Measurements from ENCODE around the gene RIMS4. TPM values are rescaled to one million over a fixed set of nuclear protein-coding genes. Genes with fewer than 3 reads are reported as not detected.

Gene RIMS4
- total and polyA plus RNA-seq, 9 of the 15 experiments (the other 6 are each of a cell fraction or from before 2014, with no cell fraction given), result 0.04 TPM; not detected in 8

DNA sequence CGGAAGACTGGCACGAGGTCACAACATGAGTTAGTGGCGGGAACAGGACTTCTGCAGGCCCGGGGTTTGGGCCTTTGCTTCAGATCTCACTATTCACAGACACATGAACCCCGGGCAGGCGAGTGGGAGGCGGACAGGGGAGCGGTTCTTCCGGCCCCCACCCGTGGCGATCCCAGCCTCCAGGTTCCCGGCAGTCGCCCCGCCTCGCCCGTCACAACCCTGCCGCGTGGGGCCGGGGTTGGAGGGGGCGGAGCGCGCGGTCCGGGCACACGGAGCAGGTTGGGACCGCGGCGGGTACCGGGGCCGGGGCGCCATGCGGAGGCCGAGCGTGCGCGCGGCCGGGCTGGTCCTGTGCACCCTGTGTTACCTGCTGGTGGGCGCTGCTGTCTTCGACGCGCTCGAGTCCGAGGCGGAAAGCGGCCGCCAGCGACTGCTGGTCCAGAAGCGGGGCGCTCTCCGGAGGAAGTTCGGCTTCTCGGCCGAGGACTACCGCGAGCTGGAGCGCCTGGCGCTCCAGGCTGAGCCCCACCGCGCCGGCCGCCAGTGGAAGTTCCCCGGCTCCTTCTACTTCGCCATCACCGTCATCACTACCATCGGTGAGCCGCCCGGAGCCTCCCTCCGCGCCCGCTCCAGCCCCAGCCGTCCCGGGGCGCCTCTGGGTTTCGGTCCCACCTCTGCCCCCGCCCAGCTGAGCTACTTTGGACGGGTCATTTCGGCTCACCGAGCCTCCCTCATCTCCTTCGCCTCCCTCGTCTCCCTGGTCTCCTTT is 64.6 kb downstream of the RIMS4 start, which contains the start of gene KCNK15 (continued):
- no peak for TF ChIP-seq CLOCK (CRISPR knock-in tag; IDR thresholded peaks at IDR 0.05; ENCODE audit: borderline replicate concordance)
- no peak for TF ChIP-seq SUPT5H (IDR thresholded peaks at IDR 0.05)
- TF ChIP-seq XRCC3 (IDR thresholded peaks at IDR 0.05), result no peak
- TF ChIP-seq POLR2A (conservative IDR thresholded peaks at IDR 0.05), result no peak
- TF ChIP-seq ARHGAP35 (IDR thresholded peaks at IDR 0.05; ENCODE audit: partially characterized antibody), result no peak

- Histone ChIP-seq H3K9me3 (replicated peaks; ENCODE audit: control insufficient read depth, insufficient read depth, low read depth, low read length) (no peaks in the 10 kb centered on the region), H3K79me2 (ENCODE audit: control insufficient read depth, insufficient read depth, low read length) (no peaks in the 10 kb centered on the region), H3K27ac (ENCODE audit: extremely low read depth, low read depth, low read length) (no peak overlapping the region), H3K4me2 (ENCODE audit: insufficient read depth, low read length) (peak overlapping the region; percentile 77; the same call in 1 of the 2 replicates), H3K36me3 (ENCODE audit: control insufficient read depth, insufficient read depth, low read length) (no peaks in the 10 kb centered on the region), H3K27me3 (ENCODE audit: control insufficient read depth in 2 of 2, insufficient read depth in 2 of 2, low read length in 2 of 2) (peaks cover 4 to 27% of the 10 kb centered on the region in 2 experiments; a peak in 4 of 5 replicates), H2AFZ (ENCODE audit: low read depth, low read length) (peak overlapping the region; percentile 80), H4K20me1 (replicated peaks; ENCODE audit: control insufficient read depth, insufficient read depth, low read length) (no peaks in the 10 kb centered on the region), H3K4me3 (no peak overlapping the region), H3K9me1 (ENCODE audit: control insufficient read depth, insufficient read depth, low read length) (no peaks in the 10 kb centered on the region), H3K9ac (ENCODE audit: insufficient read depth in 1 of 2, low read depth in 2 of 2, low read length in 2 of 2) (no peak overlapping the region), H3K4me1 (replicated peaks in 1 of 2; ENCODE audit: control insufficient read depth in 2 of 2, insufficient read depth in 2 of 2, low read length in 2 of 2) (peaks cover 3 to 15% of the 10 kb centered on the region in 2 experiments; a peak in 3 of 5 replicates)
- ChIA-PET CTCF (ENCODE audit: low intra/inter-chr PET ratio) (no interaction called here), POLR2A (interaction anchor here (0.6 kb wide), 1 partner anchor 29 kb away, joined by 3 read pairs; no protein-coding TSS in a partner anchor)
- intact Hi-C loops (cut with micrococcal nuclease), result no loop called here
- BruUV-seq (replicated peaks), result no TSS peak
- DNase-seq (ENCODE audit: extremely low read depth in 1 of 4, low spot score in 3 of 4) (no peak), FAIRE-seq (no peak), ATAC-seq (no peak)
- WGBS (ENCODE audit: insufficient coverage, low coverage, missing lambda C conversion rate), result 25% methylated on average over 1 of the region's 5 CpGs
- in situ Hi-C loops (cut with MboI), result loop anchor here (10.0 kb wide), 1 partner anchor 120 kb away; no protein-coding TSS in a partner anchor
- TF ChIP-seq ZKSCAN3 (CRISPR knock-in tag; IDR thresholded peaks at IDR 0.05) (no peak), TCFL5 (CRISPR knock-in tag; conservative IDR thresholded peaks at IDR 0.05) (no peak), ZFP91 (CRISPR knock-in tag; IDR thresholded peaks at IDR 0.05) (no peak), ILF3 (IDR thresholded peaks at IDR 0.05; ENCODE audit: borderline replicate concordance) (no peak), CLOCK (CRISPR knock-in tag; IDR thresholded peaks at IDR 0.05; ENCODE audit: borderline replicate concordance) (no peak), ZBTB9 (CRISPR knock-in tag; IDR thresholded peaks at IDR 0.05) (no peak)
These were observed 65.2 kb downstream of the RIMS4 start for GRCh38 chr20:44745122-44745597.
